ENCODE measurements around the gene NCK2.
A peak's percentile ranks its signal among the peaks of the same experiment; 100 is the strongest.

Gene NCK2

GRCh38 chr2:105786231-105787230 is 41.8 kb downstream of the NCK2 start:
- DNase-seq (ENCODE audit: low read depth, low spot score) = no peak
- no peak overlapping the region for H3K4me3 ChIP-seq (ENCODE audit: low read depth, low read length)
- no peak for TF ChIP-seq CTCF (IDR thresholded peaks at IDR 0.05; ENCODE audit: low read depth, low read length)
- in situ Hi-C loops (cut with HindIII; ENCODE audit: low sequenced_read_pairs) = no loop called here

GRCh38 chr2:105787376-105788318 is 42.9 kb downstream of the NCK2 start:
- in situ Hi-C loops (cut with HindIII; ENCODE audit: low sequenced_read_pairs) = no loop called here
- no peak for DNase-seq (ENCODE audit: low read depth, low spot score)
- H3K4me3 ChIP-seq (ENCODE audit: low read depth, low read length) = no peak overlapping the region
- TF ChIP-seq CTCF (IDR thresholded peaks at IDR 0.05; ENCODE audit: low read depth, low read length) = no peak

GRCh38 chr2:105788670-105789290 is 44.1 kb downstream of the NCK2 start:
- no peak overlapping the region for H3K4me3 ChIP-seq (ENCODE audit: low read depth, low read length)
- TF ChIP-seq CTCF (IDR thresholded peaks at IDR 0.05; ENCODE audit: low read depth, low read length) = no peak
- in situ Hi-C loops (cut with HindIII; ENCODE audit: low sequenced_read_pairs) = no loop called here
- no peak for DNase-seq (ENCODE audit: low read depth, low spot score)

- no peak for TF ChIP-seq CTCF (IDR thresholded peaks at IDR 0.05; ENCODE audit: low read depth, low read length)
- in situ Hi-C loops (cut with HindIII; ENCODE audit: low sequenced_read_pairs) = no loop called here
- H3K4me3 ChIP-seq (ENCODE audit: low read depth, low read length) = no peak overlapping the region
- peak; percentile 63 for DNase-seq (ENCODE audit: low read depth, low spot score)
These were observed 45.2 kb downstream of the NCK2 start for GRCh38 chr2:105789745-105790460.

- in situ Hi-C loops (cut with HindIII; ENCODE audit: low sequenced_read_pairs) = no loop called here
- H3K4me3 ChIP-seq (ENCODE audit: low read depth, low read length) = no peak overlapping the region
- TF ChIP-seq CTCF (IDR thresholded peaks at IDR 0.05; ENCODE audit: low read depth, low read length) = no peak
- DNase-seq (ENCODE audit: low read depth, low spot score) = no peak
These were observed 45.9 kb downstream of the NCK2 start for GRCh38 chr2:105790461-105791149.

Data from astrocyte of the spinal cord (primary cell).